ENCODE results near the gene SOX2. TPM values are rescaled to one million over a fixed set of nuclear protein-coding genes. Genes with fewer than 3 reads are reported as not detected.

SOX2 gene
- total RNA-seq, 4 donors from 2014 or later = 0.27 to 0.34 TPM; not detected in 2

GRCh38 chr3:181694805-181695660 lies 16.7 kb upstream of the SOX2 start:
- peak overlapping the region in 2 of 3 donors; percentile 35 to 37 for H3K4me3 ChIP-seq (replicated peaks in 1 of 3)
- H3K9me3 ChIP-seq = no peaks in the 10 kb centered on the region
- TF ChIP-seq POLR2A (IDR thresholded peaks at IDR 0.05) (peak in 1 of 2 donors; percentile 15), CTCF (IDR thresholded peaks at IDR 0.05) (peak in 1 of 6 experiments; percentile 25)
- intact Hi-C loops (cut with DNase I) = loop anchor here (10.0 kb wide), 1 partner anchor 310 kb away; no protein-coding TSS in a partner anchor
- 10 to 14% methylated on average over 14 to 16 of the region's 53 CpGs for WGBS, 2 donors
- peaks cover 13 to 20% of the 10 kb centered on the region in 2 donors for H3K4me1 ChIP-seq
- peak overlapping the region; percentile 28 to 68 (median 41) for H3K27ac ChIP-seq
- H3K27me3 ChIP-seq = peaks cover 22% of the 10 kb centered on the region
- peak; percentile 87 to 93 for DNase-seq
- H3K36me3 ChIP-seq = no peaks in the 10 kb centered on the region

GRCh38 chr3:181695661-181696491 lies 15.8 kb upstream of the SOX2 start:
- intact Hi-C loops (cut with DNase I) = loop anchor here (10.0 kb wide), 1 partner anchor 311 kb away; no protein-coding TSS in a partner anchor
- WGBS, 2 donors = 3% methylated on average over 36 to 61 of the region's 65 CpGs
- TF ChIP-seq POLR2A (IDR thresholded peaks at IDR 0.05) (no peak), CTCF (IDR thresholded peaks at IDR 0.05) (no peak)
- DNase-seq = peak; percentile 24 to 28
- H3K9me3 ChIP-seq = no peaks in the 10 kb centered on the region
- peak overlapping the region in 2 of 3 donors; percentile 35 to 37 for H3K4me3 ChIP-seq (replicated peaks in 1 of 3)
- peak overlapping the region; percentile 28 to 68 (median 41) for H3K27ac ChIP-seq
- H3K27me3 ChIP-seq = peaks cover 25% of the 10 kb centered on the region
- no peaks in the 10 kb centered on the region for H3K36me3 ChIP-seq
- H3K4me1 ChIP-seq = peaks cover 19 to 28% of the 10 kb centered on the region in 2 donors

GRCh38 chr3:181696626-181697230 lies 15.0 kb upstream of the SOX2 start:
- H3K36me3 ChIP-seq = no peaks in the 10 kb centered on the region
- H3K27me3 ChIP-seq = peaks cover 33% of the 10 kb centered on the region
- WGBS, 2 donors = 25 to 29% methylated on average over 11 of the region's 11 CpGs
- H3K27ac ChIP-seq = no peak overlapping the region
- no peak for DNase-seq
- H3K4me3 ChIP-seq (replicated peaks in 1 of 3) = no peak overlapping the region
- no peaks in the 10 kb centered on the region for H3K9me3 ChIP-seq
- H3K4me1 ChIP-seq = peaks cover 20 to 30% of the 10 kb centered on the region in 2 donors
- intact Hi-C loops (cut with DNase I) = loop anchor here (10.0 kb wide), 1 partner anchor 312 kb away; no protein-coding TSS in a partner anchor
- TF ChIP-seq CTCF (IDR thresholded peaks at IDR 0.05) = no peak
- TF ChIP-seq POLR2A (IDR thresholded peaks at IDR 0.05) = no peak

GRCh38 chr3:181698263-181698954 lies 13.3 kb upstream of the SOX2 start:
- Histone ChIP-seq H3K4me1 (peaks cover 20 to 30% of the 10 kb centered on the region in 2 donors), H3K27me3 (peaks cover 44% of the 10 kb centered on the region), H3K4me3 (replicated peaks in 1 of 3) (no peak overlapping the region), H3K9me3 (no peaks in the 10 kb centered on the region), H3K27ac (no peak overlapping the region), H3K36me3 (no peaks in the 10 kb centered on the region)
- intact Hi-C loops (cut with DNase I) = loop anchor here (2.0 to 10.0 kb wide), 2 partner anchors 314 to 372 kb away; no protein-coding TSS in a partner anchor
- DNase-seq = no peak
- TF ChIP-seq CTCF (IDR thresholded peaks at IDR 0.05) (no peak), POLR2A (IDR thresholded peaks at IDR 0.05) (no peak)
- WGBS, 2 donors = 69 to 82% methylated on average over 5 of the region's 5 CpGs

All from thyroid gland (tissue), 4 donors.